Transverse colon (tissue), 4 donors: ENCODE measurements around the gene MAF. TPM values are rescaled to one million over a fixed set of nuclear protein-coding genes. Genes with fewer than 3 reads are reported as not detected.

ENCODE experiments used
- DNase-seq: peaks from one replicate; pipeline ENCODE4 v3.0.0-alpha.2; 2019
- H3K27ac ChIP-seq, 4 donors: fragments of 200-600 bp; sonication (generic); 2 replicates each; pipeline ENCODE4 v1.5.1; 2016 to 2018; ENCODE audit warnings: inconsistent platforms in 4 of 4
- H3K27me3 ChIP-seq: fragments of 200-600 bp; sonication (generic); 2 replicates; pipeline ENCODE4 v1.5.1; 2017; ENCODE audit warnings: inconsistent platforms
- H3K36me3 ChIP-seq, 4 donors: fragments of 200-600 bp; sonication (generic); 2 replicates each; pipeline ENCODE4 v1.5.1; 2017 to 2019; ENCODE audit warnings: inconsistent platforms in 4 of 4
- H3K4me1 ChIP-seq, 4 donors: fragments of 200-600 bp; sonication (generic); 2 replicates each; pipeline ENCODE4 v1.5.1; 2017 to 2020; ENCODE audit warnings: inconsistent platforms in 4 of 4
- H3K4me3 ChIP-seq, 4 donors: fragments of 200-600 bp; sonication (generic); 1 replicate in 1 of 4; 2 replicates in 3 of 4; pipeline versions ENCODE4 v1.5.1 to v1.6.1; 2017 to 2019; ENCODE audit warnings: inconsistent platforms in 4 of 4
- H3K9me3 ChIP-seq, 2 donors: fragments of 200-600 bp; sonication (generic); 2 replicates each; pipeline ENCODE4 v1.5.1; 2017 to 2019; ENCODE audit warnings: inconsistent platforms in 2 of 2
- CTCF ChIP-seq, 5 experiments: fragments of 200-600 bp in 3 of 5; fragments of 450-650 bp in 2 of 5; sonication (generic) in 3 of 5; IDR thresholded peaks; 1 replicate in 2 of 5; 2 replicates in 3 of 5; pipeline ENCODE4 v1.5.1; 2016 to 2017; ENCODE audit warnings: antibody characterized with exemption in 5 of 5, inconsistent platforms in 3 of 5, mild to moderate bottlenecking in 2 of 5, moderate library complexity in 1 of 5
- EP300 ChIP-seq: sonication (generic); formaldehyde crosslinking; IDR thresholded peaks from one replicate; pipeline ENCODE4 v1.6.1; 2017; ENCODE audit warnings: antibody characterized with exemption, low read depth
- POLR2A ChIP-seq: fragments of 450-650 bp; IDR thresholded peaks from one replicate; pipeline ENCODE4 v1.6.1; 2016; ENCODE audit warnings: antibody characterized with exemption, mild to moderate bottlenecking, moderate library complexity
- POLR2AphosphoS5 ChIP-seq, 3 donors: sonication (generic); formaldehyde crosslinking; IDR thresholded peaks; one replicate each; pipeline ENCODE4 v1.6.1; 2016; ENCODE audit warnings: antibody characterized with exemption in 3 of 3
- WGBS, 2 donors: methylation state at CpG; one replicate each; pipeline ENCODE4 v1.1.5; 2018; ENCODE audit warnings: low coverage in 1 of 2; 5-methylcytosine and 5-hydroxymethylcytosine counted together
- in situ Hi-C, 4 donors: fragments of 200-750 bp; cut with MboI; loops; one replicate each; pipeline versions ENCODE4 v1.15.0 to v1.15.1; 2017; ENCODE audit warnings: low sequenced_read_pairs in 3 of 4, low pct_ligation_motif_present in 1 of 4, low pct_unique_long_range_greater_than_20kb in 1 of 4
- intact Hi-C: fragments of 100-400 bp; cut with DNase I; formaldehyde crosslinking; loops from one replicate; pipeline ENCODE4 v1.15.1; 2023; ENCODE audit warnings: low total_unique reads
- total RNA-seq, 4 donors: library from RNA; depleted of rRNA; stranded (reverse); fragments of >200 nt; gene quantifications; one replicate each; pipeline ENCODE4 v1.1.0, GENCODE V29; 2016

MAF gene
- total RNA-seq, 4 donors from 2014 or later = 8.4 to 25.2 (median 14.0) TPM

- H3K9me3 ChIP-seq = no peaks in the 10 kb centered on the region
- TF ChIP-seq POLR2AphosphoS5 (IDR thresholded peaks at IDR 0.05) (no peak), POLR2A (no peak), CTCF (IDR thresholded peaks at IDR 0.05) (no peak), EP300 (no peak)
- H3K27me3 ChIP-seq = no peaks in the 10 kb centered on the region
- in situ Hi-C loops (no loop called here), intact Hi-C loops (no loop called here)
- DNase-seq = no peak
- H3K36me3 ChIP-seq = no peaks in the 10 kb centered on the region
- 72 to 87% methylated on average over 6 of the region's 6 CpGs for WGBS, 2 donors
- H3K27ac ChIP-seq = no peak overlapping the region
- H3K4me1 ChIP-seq = no peaks in the 10 kb centered on the region
- no peak overlapping the region for H3K4me3 ChIP-seq
Observed at GRCh38 chr16:79547085-79547484, 53.5 kb downstream of the MAF start.
